Transverse colon (tissue), 4 donors: ENCODE data around the gene CTDNEP1.

Source experiments
- CTCF ChIP-seq, 5 experiments: fragments of 200-600 bp in 3 of 5; fragments of 450-650 bp in 2 of 5; sonication (generic) in 3 of 5; IDR thresholded peaks; 1 replicate in 2 of 5; 2 replicates in 3 of 5; pipeline ENCODE4 v1.5.1; 2016 to 2017; ENCODE audit warnings: antibody characterized with exemption in 5 of 5, inconsistent platforms in 3 of 5, mild to moderate bottlenecking in 2 of 5, moderate library complexity in 1 of 5
- EP300 ChIP-seq: sonication (generic); formaldehyde crosslinking; IDR thresholded peaks from one replicate; pipeline ENCODE4 v1.6.1; 2017; ENCODE audit warnings: antibody characterized with exemption, low read depth
- POLR2AphosphoS5 ChIP-seq, 3 donors: sonication (generic); formaldehyde crosslinking; IDR thresholded peaks; one replicate each; pipeline ENCODE4 v1.6.1; 2016; ENCODE audit warnings: antibody characterized with exemption in 3 of 3

DNA sequence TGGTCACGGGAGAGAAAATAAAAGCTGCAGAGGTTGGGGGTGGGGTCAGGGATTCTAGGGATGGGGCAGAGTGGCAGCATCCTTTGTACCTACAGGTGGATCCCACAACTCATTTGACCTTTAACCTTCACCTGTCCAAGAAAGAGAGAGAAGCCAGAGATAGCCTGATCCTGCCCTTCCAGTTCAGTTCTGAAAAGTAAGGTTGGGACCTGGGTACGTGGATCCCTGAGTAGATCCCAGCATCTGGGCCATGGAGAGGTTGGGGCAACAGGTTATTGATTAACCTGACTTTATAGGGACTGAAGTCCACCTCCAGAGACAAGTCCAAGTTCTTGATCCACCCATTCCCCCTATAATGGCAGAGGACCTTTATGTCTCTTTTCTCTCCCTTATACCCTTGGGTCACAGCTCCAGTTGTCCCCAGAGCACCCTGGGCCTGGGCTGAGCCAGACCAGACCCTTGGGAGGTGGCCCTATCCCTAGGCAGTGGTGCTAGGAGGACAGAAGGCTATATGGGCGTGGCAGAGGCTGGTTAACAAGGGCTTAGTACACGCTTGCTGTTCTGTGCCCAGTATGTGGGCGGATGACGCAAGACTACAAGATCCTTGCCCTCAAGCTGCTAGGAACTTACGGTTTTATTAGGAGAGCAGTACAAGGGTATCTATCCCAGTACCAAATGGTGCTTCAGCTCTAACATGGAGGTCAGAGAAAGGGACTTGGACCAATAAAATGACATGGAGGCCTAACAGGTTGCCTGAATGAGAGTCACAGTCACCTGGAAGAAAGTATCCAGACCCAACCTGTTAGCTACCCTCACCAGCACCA is 7.4 kb upstream of the CTDNEP1 start:
- TF ChIP-seq POLR2AphosphoS5 (IDR thresholded peaks at IDR 0.05) (peak; percentile 83 to 96 (median 90)), CTCF (IDR thresholded peaks at IDR 0.05) (no peak), EP300 (peak; percentile 65)
